GM19455 (cell line): ENCODE data around the gene PTPRN2.
"Not testable (repeated sequence)": the region's sequence is repeated elsewhere in the genome, so short reads cannot be mapped to it uniquely, and the experiment has no call there.

Experiments used
- ATAC-seq: cut with Tn5 transposase; IDR thresholded peaks from one replicate; pipeline ENCODE4 v1.9.1; 2021; ENCODE audit not compliant: unreplicated experiment

PTPRN2 gene

GRCh38 chr7:157602156-157602555, 985.5 kb downstream of the PTPRN2 start:
- no peak for ATAC-seq

GRCh38 chr7:157601530-157601929, 986.1 kb downstream of the PTPRN2 start:
- ATAC-seq: no peak

- ATAC-seq: no peak
Measured at GRCh38 chr7:157599491-157599890, 988.1 kb downstream of the PTPRN2 start.

- no peak for ATAC-seq
Measured at GRCh38 chr7:157597562-157597961, 990.1 kb downstream of the PTPRN2 start.

DNA sequence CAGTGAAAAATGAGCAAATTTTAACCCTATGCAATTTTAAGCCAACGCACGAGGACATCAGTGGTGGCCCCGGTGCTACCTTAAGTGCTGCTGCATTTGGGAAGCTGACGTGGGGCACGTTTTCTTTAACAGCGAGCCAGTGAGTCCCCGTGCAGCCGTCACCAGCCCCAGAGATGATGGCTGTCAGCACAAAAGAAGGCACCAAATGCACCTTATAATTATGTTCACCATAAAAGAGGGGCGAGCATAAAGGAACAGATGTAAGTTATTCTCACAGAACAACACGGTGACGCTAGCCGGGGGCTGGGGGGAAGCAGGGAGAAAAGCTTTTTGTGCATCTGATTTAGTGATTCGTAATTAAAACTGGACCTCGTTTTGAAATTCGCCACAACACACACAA, 990.7 kb downstream of the PTPRN2 start:
- no peak for ATAC-seq

GRCh38 chr7:157596471-157596870, 991.2 kb downstream of the PTPRN2 start:
- ATAC-seq: no peak

- ATAC-seq: no peak
Measured at GRCh38 chr7:157596026-157596425, 991.6 kb downstream of the PTPRN2 start.

- no peak for ATAC-seq
Measured at GRCh38 chr7:157595086-157595855, 992.4 kb downstream of the PTPRN2 start.

DNA sequence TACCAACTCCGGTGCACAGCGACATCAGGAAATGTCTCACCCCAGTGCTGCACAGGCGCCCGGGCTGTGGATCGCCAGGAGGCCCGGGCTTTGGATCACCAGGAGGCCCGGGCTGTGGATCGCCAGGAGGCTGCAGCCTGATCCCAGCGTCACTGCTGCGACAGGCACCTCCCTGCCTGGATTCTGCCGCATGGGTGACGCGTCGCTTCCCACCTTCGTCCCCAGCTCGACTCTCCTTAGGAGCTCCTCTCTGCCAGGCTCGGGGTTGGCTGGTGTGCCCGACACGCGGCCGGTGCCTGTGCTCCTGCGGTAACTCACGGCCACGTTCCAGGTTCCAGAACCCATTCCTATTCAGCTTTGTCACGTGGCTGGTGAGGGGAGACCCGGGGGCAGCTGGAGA, 993.3 kb downstream of the PTPRN2 start:
- no peak for ATAC-seq

GRCh38 chr7:157593541-157593940, 994.1 kb downstream of the PTPRN2 start:
- no peak for ATAC-seq

DNA sequence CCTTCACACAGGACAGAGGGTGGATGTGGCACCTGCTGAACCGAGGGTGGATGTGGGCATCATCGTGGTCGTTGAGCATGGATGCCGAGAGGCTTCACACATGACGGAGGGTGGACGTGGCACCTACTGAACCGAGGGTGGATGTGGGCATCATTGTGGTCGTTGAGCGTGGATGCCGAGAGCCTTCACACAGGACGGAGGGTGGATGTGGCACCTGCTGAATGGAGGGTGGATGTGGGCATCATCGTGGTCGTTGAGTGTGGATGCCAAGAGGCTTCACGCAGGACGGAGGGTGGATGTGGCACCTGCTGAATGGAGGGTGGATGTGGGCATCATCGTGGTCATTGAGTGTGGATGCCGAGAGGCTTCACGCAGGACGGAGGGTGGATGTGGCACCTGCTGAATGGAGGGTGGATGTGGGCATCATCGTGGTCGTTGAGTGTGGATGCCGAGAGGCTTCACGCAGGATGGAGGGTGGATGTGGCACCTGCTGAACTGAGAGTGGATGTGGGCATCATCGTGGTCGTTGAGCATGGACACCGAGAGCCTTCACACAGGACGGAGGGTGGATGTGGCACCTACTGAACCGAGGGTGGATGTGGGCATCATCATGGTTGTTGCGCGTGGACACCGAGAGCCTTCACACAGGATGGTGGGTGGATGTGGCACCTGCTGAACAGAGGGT, 994.8 kb downstream of the PTPRN2 start:
- ATAC-seq: not testable (repeated sequence)

- no peak for ATAC-seq
Measured at GRCh38 chr7:157590526-157590925, 997.1 kb downstream of the PTPRN2 start.

GRCh38 chr7:157589680-157590079, 997.9 kb downstream of the PTPRN2 start:
- no peak for ATAC-seq

GRCh38 chr7:157587805-157588560, 999.6 kb downstream of the PTPRN2 start:
- ATAC-seq: no peak

DNA sequence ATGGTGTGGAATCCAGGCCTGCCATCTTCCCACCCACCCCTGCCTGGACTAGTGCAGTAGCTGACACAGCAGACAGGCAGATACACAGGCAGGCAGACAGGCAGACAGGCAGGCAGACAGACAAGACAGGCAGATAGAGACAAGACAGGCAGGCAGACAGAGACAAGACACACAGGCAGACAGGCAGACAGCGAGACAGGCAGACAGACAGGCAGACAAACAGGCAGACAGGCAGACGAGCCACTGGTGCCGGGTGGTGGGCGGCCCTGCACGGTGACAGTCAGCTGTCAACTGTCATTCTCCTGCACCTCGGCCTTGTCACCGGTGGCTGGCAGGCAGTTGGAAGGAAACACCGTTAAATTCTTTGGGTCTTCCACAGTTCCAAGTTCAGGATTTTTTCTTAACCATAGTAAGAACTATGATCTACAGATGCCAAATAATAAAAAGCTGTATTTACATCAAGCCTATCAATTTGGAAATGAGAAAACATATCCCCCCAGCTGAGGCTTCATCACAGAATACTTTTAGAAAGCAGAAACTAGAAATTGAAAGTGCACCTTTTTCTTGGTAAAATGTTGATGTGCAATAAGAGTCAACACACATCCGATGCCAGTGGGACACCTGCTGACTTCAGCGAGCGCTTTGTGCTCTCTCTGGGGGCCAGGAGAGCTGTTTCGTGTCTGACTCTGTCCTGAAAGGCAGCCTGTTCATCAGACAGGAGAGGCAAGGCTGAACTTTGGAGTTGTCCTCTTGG, 1000.4 kb downstream of the PTPRN2 start:
- ATAC-seq: no peak

DNA sequence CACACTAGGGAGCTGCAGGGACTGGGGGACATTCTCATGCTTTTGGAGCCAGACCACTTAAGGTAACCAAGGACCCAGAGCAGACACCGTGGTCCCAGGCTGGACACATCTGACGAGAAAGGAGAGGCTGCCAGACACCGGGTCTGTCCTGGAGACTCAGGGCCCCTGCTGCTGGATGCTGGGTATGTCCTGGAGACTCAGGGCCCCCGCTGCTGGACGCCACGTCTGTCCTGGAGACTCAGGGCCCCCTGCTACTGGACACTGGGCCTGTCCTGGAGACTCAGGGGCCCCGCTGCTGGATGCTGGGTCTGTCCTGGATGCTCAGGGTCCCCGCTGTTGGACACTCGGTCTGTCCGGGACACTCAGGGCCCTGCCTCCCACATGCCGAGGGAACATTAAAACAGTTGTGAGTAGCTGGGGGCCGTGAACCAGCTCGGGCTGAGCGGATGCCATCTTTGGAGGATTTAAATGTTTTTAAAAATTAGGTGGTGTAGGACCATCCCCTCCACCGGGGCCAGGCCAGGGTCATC, 1001.1 kb downstream of the PTPRN2 start:
- ATAC-seq: no peak

DNA sequence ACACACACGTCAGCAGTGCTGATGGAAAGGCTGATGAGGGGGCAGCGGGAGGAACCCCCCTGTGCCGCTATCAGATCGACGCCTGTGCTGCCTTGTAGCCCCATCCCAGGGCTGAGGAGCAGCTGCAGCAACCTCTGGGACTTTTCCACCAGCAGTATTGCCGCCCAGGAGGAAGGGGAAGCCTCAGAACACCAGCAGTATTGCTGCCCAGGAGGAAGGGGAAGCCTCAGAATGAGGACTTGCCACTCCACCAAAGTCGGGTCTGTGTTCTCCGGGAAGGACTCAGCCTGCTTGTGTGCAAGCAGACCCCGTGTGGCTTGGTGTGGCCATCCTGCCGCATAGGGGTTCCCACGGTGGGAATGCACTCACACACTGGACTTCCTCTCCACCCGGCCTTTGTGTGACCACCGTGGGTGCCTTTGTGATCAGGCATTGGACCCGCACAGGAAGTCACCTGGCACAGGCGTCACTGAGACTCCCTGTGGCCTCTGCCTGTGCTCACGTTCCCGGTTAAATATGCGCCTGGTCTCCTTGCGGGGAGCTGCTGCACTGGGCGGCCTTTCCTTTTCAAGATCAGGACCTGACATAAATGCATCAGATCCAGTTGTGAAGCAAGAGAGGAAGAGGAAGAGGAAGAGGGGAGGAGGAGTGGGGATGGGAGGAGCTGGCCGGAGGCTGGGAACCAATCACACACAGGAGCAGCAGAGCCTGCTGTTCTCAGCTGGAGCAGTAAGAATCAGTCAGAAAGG, 1002.3 kb downstream of the PTPRN2 start:
- ATAC-seq: no peak

DNA sequence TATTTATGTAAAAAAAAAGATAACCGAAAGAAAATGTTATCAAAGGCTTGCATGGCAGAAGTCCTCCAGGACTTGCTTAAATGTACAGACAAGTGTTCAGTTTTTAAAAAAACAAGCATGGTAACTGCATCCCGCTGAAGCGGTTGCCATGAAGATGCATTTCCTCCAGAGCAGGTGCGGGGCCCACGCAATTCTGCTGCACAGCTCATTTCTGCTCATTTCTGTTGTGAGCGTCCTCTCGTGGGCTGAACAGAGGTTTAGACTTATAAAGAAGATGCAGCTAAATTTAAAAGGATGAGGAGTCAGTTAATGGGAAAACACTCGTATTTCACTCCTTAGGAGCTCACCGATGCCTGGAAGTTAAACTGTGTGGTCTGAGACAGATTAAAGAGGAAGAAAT, 1003.2 kb downstream of the PTPRN2 start:
- no peak for ATAC-seq

DNA sequence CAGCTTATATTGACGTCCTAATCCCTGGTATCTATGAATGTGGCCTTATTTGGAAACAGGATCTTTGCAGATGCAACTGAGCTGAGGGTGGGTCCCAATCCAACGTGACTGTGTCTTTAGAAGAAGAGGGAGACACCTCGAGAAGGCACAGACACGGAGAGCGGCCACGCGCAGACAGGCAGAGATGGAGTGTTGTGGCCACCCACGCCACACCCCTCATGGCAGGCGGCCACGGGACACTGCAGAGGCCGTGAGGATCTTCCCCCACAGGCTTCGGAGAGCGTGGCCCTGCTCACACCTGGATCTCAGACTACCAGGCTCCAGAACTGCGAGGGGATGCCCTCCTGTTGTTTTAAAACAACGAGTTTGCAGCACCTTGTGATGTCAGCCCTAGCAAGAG, 1005.9 kb downstream of the PTPRN2 start:
- no peak for ATAC-seq

DNA sequence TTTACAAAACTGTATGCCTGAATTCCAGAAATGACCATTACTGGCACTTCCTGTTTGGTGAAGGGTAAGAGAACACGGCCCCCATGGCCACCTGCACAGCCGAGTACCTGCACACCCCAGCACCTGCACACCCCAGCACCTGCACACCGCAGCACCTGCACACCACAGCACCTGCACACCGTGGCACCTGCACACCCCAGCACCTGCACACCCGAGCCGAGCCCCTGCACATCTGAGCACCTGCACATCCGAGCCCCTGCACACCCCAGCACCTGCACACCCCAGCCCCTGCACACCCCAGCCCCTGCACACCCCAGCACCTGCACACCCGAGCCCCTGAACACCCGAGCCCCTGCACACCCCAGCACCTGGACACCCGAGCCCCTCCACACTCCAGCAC, 1007.3 kb downstream of the PTPRN2 start:
- no peak for ATAC-seq
